GM18502 (cell line): Measurements from ENCODE around the gene PHOX2B.

Source experiments
- ATAC-seq: cut with Tn5 transposase; IDR thresholded peaks from one replicate; pipeline ENCODE4 v1.9.1; 2021; ENCODE audit warnings: mild to moderate bottlenecking; ENCODE audit not compliant: unreplicated experiment, poor library complexity

Gene PHOX2B

GRCh38 chr4:41748571-41749475 lies at the start of gene PHOX2B:
PHOX2B (minus strand) TSS chr4:41748725; CDS start chr4:41748610, 115 bp downstream.
- ATAC-seq: no peak

- no peak for ATAC-seq
Observed at GRCh38 chr4:41797260-41797659, 48.7 kb upstream of the PHOX2B start.

- no peak for ATAC-seq
Observed at GRCh38 chr4:41796545-41797210, 48.2 kb upstream of the PHOX2B start.

- no peak for ATAC-seq
Observed at GRCh38 chr4:41795796-41796385, 47.4 kb upstream of the PHOX2B start.

- ATAC-seq: no peak
Observed at GRCh38 chr4:41792166-41792565, 43.6 kb upstream of the PHOX2B start.

GRCh38 chr4:41791557-41791956 lies 43.0 kb upstream of the PHOX2B start:
- ATAC-seq: no peak

GRCh38 chr4:41787931-41788330 lies 39.4 kb upstream of the PHOX2B start:
- no peak for ATAC-seq

GRCh38 chr4:41785665-41786064 lies 37.1 kb upstream of the PHOX2B start:
- no peak for ATAC-seq

GRCh38 chr4:41784191-41784979 lies 35.9 kb upstream of the PHOX2B start:
- no peak for ATAC-seq

GRCh38 chr4:41776466-41776865 lies 27.9 kb upstream of the PHOX2B start:
- no peak for ATAC-seq

GRCh38 chr4:41763729-41764128 lies 15.2 kb upstream of the PHOX2B start:
- no peak for ATAC-seq

- no peak for ATAC-seq
Observed at GRCh38 chr4:41758884-41759283, 10.4 kb upstream of the PHOX2B start.

GRCh38 chr4:41757521-41758156 lies 9.1 kb upstream of the PHOX2B start:
- no peak for ATAC-seq

- ATAC-seq: no peak
Observed at GRCh38 chr4:41753942-41754341, 5.4 kb upstream of the PHOX2B start.

- ATAC-seq: no peak
Observed at GRCh38 chr4:41752081-41752836, 3.7 kb upstream of the PHOX2B start.

GRCh38 chr4:41751449-41752061 lies 3.0 kb upstream of the PHOX2B start:
- ATAC-seq: no peak

- ATAC-seq: no peak
Observed at GRCh38 chr4:41750626-41751448, 2.3 kb upstream of the PHOX2B start.

- no peak for ATAC-seq
Observed at GRCh38 chr4:41750121-41750625, 1.6 kb upstream of the PHOX2B start.
